ENCODE data around the gene ARPC5L. TPM values are rescaled to one million over a fixed set of nuclear protein-coding genes. Genes with fewer than 3 reads are reported as not detected.

The ARPC5L gene
- total and polyA plus RNA-seq, 2 of the 8 experiments (the other 6 are each of a cell fraction or from before 2014, with no cell fraction given), result 34.1 to 50.6 TPM

GRCh38 chr9:124871156-124871561 is 9.2 kb downstream of the ARPC5L start:
- H3K23me2 ChIP-seq (ENCODE audit: low read depth, low read length), result peaks cover 8% of the 10 kb centered on the region
- 90% methylated on average over 11 of the region's 11 CpGs; no CpG with 5 or more reads in 1 of the 2 experiments for WGBS, 2 experiments (ENCODE audit: extremely low coverage in 1 of 2, insufficient coverage in 1 of 2, insufficient read length in 1 of 2, insufficient replicate concordance in 2 of 2, low coverage in 1 of 2, low lambda C conversion rate in 2 of 2, missing lambda C conversion rate in 1 of 2)
- H2BK20ac ChIP-seq (ENCODE audit: low read length), result no peak overlapping the region
- peaks cover 12 to 33% (median 22%) of the 10 kb centered on the region in 4 experiments for H3K36me3 ChIP-seq (ENCODE audit: control insufficient read depth in 2 of 4, insufficient read depth in 4 of 4, low read length in 3 of 4)
- H4K20me1 ChIP-seq (replicated peaks in 1 of 2; ENCODE audit: control insufficient read depth in 1 of 2, insufficient read depth in 2 of 2, low read length in 2 of 2), result peaks cover 23 to 32% of the 10 kb centered on the region in 2 experiments
- peaks cover 20 to 62% of the 10 kb centered on the region in 2 experiments for H3K79me2 ChIP-seq (ENCODE audit: control insufficient read depth in 1 of 2, insufficient read depth in 2 of 2, low read length in 2 of 2)
- no peak overlapping the region for H3K27ac ChIP-seq (ENCODE audit: low read depth, low read length)
- no peak overlapping the region for H3K4ac ChIP-seq (replicated peaks; ENCODE audit: insufficient read length, low read depth, low read length)
- peak overlapping the region in 1 of 4 experiments; percentile 95; a peak in 2 of 8 replicates for H3K4me3 ChIP-seq (ENCODE audit: extremely low read depth in 1 of 4, insufficient read depth in 2 of 4, low read depth in 3 of 4, low read length in 4 of 4)
- no peak overlapping the region for H4K91ac ChIP-seq (replicated peaks; ENCODE audit: insufficient read length, low read length)
- H3K56ac ChIP-seq (replicated peaks; ENCODE audit: insufficient read length, low read depth, low read length), result no peak overlapping the region
- DNase-seq (ENCODE audit: low read depth in 1 of 2, low spot score in 2 of 2) (no peak), FAIRE-seq (no peak)
- H2BK5ac ChIP-seq (ENCODE audit: low read depth, low read length), result peak overlapping the region; percentile 88; the same call in 1 of the 2 replicates
- H3K14ac ChIP-seq (ENCODE audit: insufficient read length), result no peak overlapping the region
- H3K4me1 ChIP-seq (replicated peaks in 1 of 4; ENCODE audit: control insufficient read depth in 3 of 4, insufficient read depth in 4 of 4, low read length in 3 of 4), result peaks cover 4 to 20% (median 13%) of the 10 kb centered on the region in 4 experiments
- H2AFZ ChIP-seq (ENCODE audit: low read length), result no peak overlapping the region
- H4K5ac ChIP-seq (ENCODE audit: insufficient read length, low read depth, low read length), result no peak overlapping the region
- POLR2A ChIA-PET (ENCODE audit: partially characterized antibody), result interaction anchor here (25.5 to 31.1 kb wide), 2 partner anchors 8 kb away, joined by 573 read pairs; partner anchors contain the start of genes ARPC5L, RPL35 and WDR38
- no peak overlapping the region for H2BK12ac ChIP-seq (ENCODE audit: low read depth, low read length)
- H2BK15ac ChIP-seq (ENCODE audit: low read length), result peak overlapping the region; percentile 88; the same call in 1 of the 2 replicates
- CTCF ChIA-PET (ENCODE audit: partially characterized antibody), result interaction anchor here (1.0 to 5.1 kb wide), 5 partner anchors 10 to 91 kb away, joined by 3 to 18 read pairs (median 4); partner anchors contain the start of genes RPL35 and WDR38
- H3K27me3 ChIP-seq (replicated peaks in 1 of 4; ENCODE audit: control insufficient read depth in 3 of 4, extremely low read depth in 1 of 4, insufficient read depth in 3 of 4, low read length in 3 of 4), result no peaks in the 10 kb centered on the region
- H4K8ac ChIP-seq (ENCODE audit: extremely low read depth, insufficient read depth, low read length), result peak overlapping the region; percentile 91
- peaks cover 0 to 3% of the 10 kb centered on the region in 2 experiments; a peak in 1 of 4 replicates for H3K9me3 ChIP-seq (ENCODE audit: insufficient read depth in 2 of 2, low read depth in 1 of 2, low read length in 1 of 2)
- H3K18ac ChIP-seq (ENCODE audit: extremely low read depth, low read length), result no peak overlapping the region
- no peak overlapping the region; the same call in 1 of the 2 replicates for H2AK5ac ChIP-seq (ENCODE audit: low read depth, low read length)
- H3K9ac ChIP-seq (replicated peaks in 1 of 4; ENCODE audit: extremely low read depth in 1 of 4, low read depth in 3 of 4, low read length in 3 of 4), result peak overlapping the region in 1 of 4 experiments; percentile 87; a peak in 2 of 7 replicates
- H3K23ac ChIP-seq (ENCODE audit: insufficient read length), result no peak overlapping the region
- H2BK120ac ChIP-seq (replicated peaks; ENCODE audit: low read depth, low read length), result no peak overlapping the region
- peaks cover 11% of the 10 kb centered on the region for H3K79me1 ChIP-seq (ENCODE audit: low read depth, low read length)
- H3K4me2 ChIP-seq (ENCODE audit: insufficient read depth in 1 of 2, low read depth in 2 of 2, low read length in 2 of 2), result peak overlapping the region; percentile 91 to 92; a peak in 3 of 4 replicates
- no peak for TF ChIP-seq FOSL1 (IDR thresholded peaks at IDR 0.05; ENCODE audit: insufficient read depth, low read depth, low read length)

Data from H1 (cell line).